Esophagus muscularis mucosa (tissue), 4 donors: ENCODE measurements around the gene TRAPPC14. TPM values are rescaled to one million over a fixed set of nuclear protein-coding genes. Genes with fewer than 3 reads are reported as not detected.

Source experiments
- DNase-seq: peaks from one replicate; pipeline ENCODE4 v3.0.0-alpha.2; 2017; ENCODE audit errors: extremely low spot score
- H3K27ac ChIP-seq, 4 donors: fragments of 200-600 bp; sonication (generic); replicated peaks in 1 of 4; 1 replicate in 3 of 4; 2 replicates in 1 of 4; pipeline ENCODE4 v1.5.1; 2016 to 2019; ENCODE audit warnings: mild to moderate bottlenecking in 1 of 4
- H3K27me3 ChIP-seq, 4 donors: fragments of 200-600 bp; sonication (generic); one replicate each; pipeline versions ENCODE4 v1.5.1 to v1.6.0; 2016 to 2019
- H3K36me3 ChIP-seq, 4 donors: fragments of 200-600 bp; sonication (generic); one replicate each; pipeline ENCODE4 v1.5.1; 2016 to 2019
- H3K4me1 ChIP-seq, 4 donors: fragments of 200-600 bp; sonication (generic); one replicate each; pipeline ENCODE4 v1.5.1; 2016 to 2019
- H3K4me3 ChIP-seq, 4 donors: fragments of 200-600 bp; sonication (generic); 1 replicate in 2 of 4; 2 replicates in 2 of 4; pipeline ENCODE4 v1.5.1; 2016 to 2019; ENCODE audit warnings: mild to moderate bottlenecking in 4 of 4, moderate library complexity in 1 of 4
- H3K9me3 ChIP-seq, 4 donors: fragments of 200-600 bp; sonication (generic); 1 replicate in 3 of 4; 2 replicates in 1 of 4; pipeline ENCODE4 v1.5.1; 2016 to 2019
- EP300 ChIP-seq: sonication (generic); formaldehyde crosslinking; IDR thresholded peaks from one replicate; pipeline ENCODE4 v1.6.1; 2017; ENCODE audit warnings: antibody characterized with exemption
- POLR2A ChIP-seq: fragments of 450-650 bp; IDR thresholded peaks from one replicate; pipeline ENCODE4 v1.6.1; 2017; ENCODE audit warnings: antibody characterized with exemption, moderate library complexity, mild to moderate bottlenecking, low read depth
- POLR2AphosphoS5 ChIP-seq, 2 donors: sonication (generic); formaldehyde crosslinking; IDR thresholded peaks; one replicate each; pipeline ENCODE4 v1.6.1; 2017; ENCODE audit warnings: antibody characterized with exemption in 2 of 2
- WGBS: methylation state at CpG from one replicate; pipeline ENCODE4 v1.1.5; 2018; 5-methylcytosine and 5-hydroxymethylcytosine counted together
- intact Hi-C: fragments of 100-400 bp; cut with DNase I; formaldehyde crosslinking; loops from one replicate; pipeline ENCODE4 v1.15.1; 2023
- total RNA-seq, 4 donors: library from RNA; depleted of rRNA; stranded (reverse); fragments of >200 nt; gene quantifications; one replicate each; pipeline versions ENCODE4 v1.1.0 to v1.2.1, GENCODE V29; 2016
- TF ChIP-seq, protein P1 (sequence below), 3 experiments: fragments of 200-600 bp in 2 of 3; fragments of 450-650 bp in 1 of 3; sonication (generic) in 2 of 3; IDR thresholded peaks; one replicate each; pipeline ENCODE4 v1.5.1; 2017 to 2019; ENCODE audit warnings: antibody characterized with exemption in 3 of 3, mild to moderate bottlenecking in 2 of 3, moderate library complexity in 1 of 3

The TRAPPC14 gene
- total RNA-seq, 4 donors from 2014 or later: 5.5 to 8.8 (median 6.8) TPM

DNA sequence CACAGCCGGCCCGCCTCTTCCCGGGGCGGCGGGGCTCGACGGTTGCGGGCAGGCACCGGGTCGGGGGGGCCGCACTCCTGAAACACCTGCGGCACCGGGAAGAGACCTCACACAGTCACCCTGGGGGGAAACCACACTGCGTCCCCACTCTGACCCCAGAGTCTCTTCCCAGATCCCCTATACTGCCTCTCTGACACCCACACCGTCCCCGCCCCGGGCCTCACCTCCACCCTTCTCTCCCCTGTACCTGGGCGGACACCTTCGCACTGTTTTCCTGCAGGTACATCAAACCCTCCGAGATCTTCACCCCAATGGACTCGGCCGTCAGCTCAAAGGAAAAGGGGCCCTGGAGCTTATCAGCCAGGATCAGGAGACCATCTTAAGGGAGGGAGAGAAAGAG, 13.3 kb upstream of the TRAPPC14 start:
- Histone ChIP-seq H3K27ac (no peak overlapping the region), H3K9me3 (no peaks in the 10 kb centered on the region), H3K27me3 (peaks cover 0 to 24% (median 7%) of the 10 kb centered on the region in 4 donors), H3K4me3 (peak overlapping the region; percentile 53 to 64 (median 54)), H3K4me1 (peaks cover 16 to 47% (median 39%) of the 10 kb centered on the region in 4 donors), H3K36me3 (no peaks in the 10 kb centered on the region)
- TF ChIP-seq POLR2A (no peak), EP300 (no peak), POLR2AphosphoS5 (IDR thresholded peaks at IDR 0.05) (no peak)
- TF ChIP-seq, protein P1, sequence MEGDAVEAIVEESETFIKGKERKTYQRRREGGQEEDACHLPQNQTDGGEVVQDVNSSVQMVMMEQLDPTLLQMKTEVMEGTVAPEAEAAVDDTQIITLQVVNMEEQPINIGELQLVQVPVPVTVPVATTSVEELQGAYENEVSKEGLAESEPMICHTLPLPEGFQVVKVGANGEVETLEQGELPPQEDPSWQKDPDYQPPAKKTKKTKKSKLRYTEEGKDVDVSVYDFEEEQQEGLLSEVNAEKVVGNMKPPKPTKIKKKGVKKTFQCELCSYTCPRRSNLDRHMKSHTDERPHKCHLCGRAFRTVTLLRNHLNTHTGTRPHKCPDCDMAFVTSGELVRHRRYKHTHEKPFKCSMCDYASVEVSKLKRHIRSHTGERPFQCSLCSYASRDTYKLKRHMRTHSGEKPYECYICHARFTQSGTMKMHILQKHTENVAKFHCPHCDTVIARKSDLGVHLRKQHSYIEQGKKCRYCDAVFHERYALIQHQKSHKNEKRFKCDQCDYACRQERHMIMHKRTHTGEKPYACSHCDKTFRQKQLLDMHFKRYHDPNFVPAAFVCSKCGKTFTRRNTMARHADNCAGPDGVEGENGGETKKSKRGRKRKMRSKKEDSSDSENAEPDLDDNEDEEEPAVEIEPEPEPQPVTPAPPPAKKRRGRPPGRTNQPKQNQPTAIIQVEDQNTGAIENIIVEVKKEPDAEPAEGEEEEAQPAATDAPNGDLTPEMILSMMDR (IDR thresholded peaks at IDR 0.05): no peak
- intact Hi-C loops: no loop called here
- no peak for DNase-seq
- WGBS: 62% methylated on average over 9 of the region's 22 CpGs

DNA sequence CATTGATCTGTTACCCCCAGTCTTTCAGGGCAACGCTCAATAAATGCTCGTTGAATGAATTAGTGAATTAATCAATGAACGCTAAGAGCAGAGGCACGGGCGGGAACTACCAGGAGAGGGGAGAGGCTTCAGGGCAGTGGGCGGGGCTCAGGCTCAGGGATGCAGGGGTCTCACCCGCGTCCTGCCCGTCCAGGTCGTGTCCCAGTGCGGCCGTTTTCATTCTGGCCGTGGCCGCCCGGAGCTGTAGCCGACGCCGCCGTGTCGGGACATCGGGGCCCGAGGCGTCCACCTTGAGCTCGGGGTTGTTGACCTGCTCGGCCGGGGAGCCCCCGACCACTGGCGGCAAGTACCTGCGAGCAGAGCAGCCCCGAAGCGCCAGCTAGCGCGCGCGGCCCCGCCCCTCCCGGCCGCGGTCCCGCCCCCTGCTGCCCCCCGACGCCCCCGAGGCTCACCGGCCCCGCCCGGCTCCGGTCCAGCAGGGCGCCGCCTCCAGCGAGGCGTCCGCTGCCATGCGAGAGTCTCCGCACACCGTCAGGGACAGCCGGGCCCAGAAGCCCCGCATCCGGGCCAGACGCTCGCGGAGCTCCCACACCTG, 12.7 kb upstream of the TRAPPC14 start:
- Histone ChIP-seq H3K36me3 (no peaks in the 10 kb centered on the region), H3K27ac (no peak overlapping the region), H3K4me3 (peak overlapping the region; percentile 53 to 64 (median 54)), H3K9me3 (no peaks in the 10 kb centered on the region), H3K4me1 (peaks cover 13 to 47% (median 39%) of the 10 kb centered on the region in 4 donors), H3K27me3 (peaks cover 0 to 31% (median 7%) of the 10 kb centered on the region in 4 donors)
- whole genome bisulfite sequencing: 22% methylated on average over 18 of the region's 61 CpGs
- no peak for DNase-seq
- TF ChIP-seq, protein P1 (IDR thresholded peaks at IDR 0.05): no peak
- TF ChIP-seq POLR2AphosphoS5 (IDR thresholded peaks at IDR 0.05): no peak
- intact Hi-C loops: no loop called here

DNA sequence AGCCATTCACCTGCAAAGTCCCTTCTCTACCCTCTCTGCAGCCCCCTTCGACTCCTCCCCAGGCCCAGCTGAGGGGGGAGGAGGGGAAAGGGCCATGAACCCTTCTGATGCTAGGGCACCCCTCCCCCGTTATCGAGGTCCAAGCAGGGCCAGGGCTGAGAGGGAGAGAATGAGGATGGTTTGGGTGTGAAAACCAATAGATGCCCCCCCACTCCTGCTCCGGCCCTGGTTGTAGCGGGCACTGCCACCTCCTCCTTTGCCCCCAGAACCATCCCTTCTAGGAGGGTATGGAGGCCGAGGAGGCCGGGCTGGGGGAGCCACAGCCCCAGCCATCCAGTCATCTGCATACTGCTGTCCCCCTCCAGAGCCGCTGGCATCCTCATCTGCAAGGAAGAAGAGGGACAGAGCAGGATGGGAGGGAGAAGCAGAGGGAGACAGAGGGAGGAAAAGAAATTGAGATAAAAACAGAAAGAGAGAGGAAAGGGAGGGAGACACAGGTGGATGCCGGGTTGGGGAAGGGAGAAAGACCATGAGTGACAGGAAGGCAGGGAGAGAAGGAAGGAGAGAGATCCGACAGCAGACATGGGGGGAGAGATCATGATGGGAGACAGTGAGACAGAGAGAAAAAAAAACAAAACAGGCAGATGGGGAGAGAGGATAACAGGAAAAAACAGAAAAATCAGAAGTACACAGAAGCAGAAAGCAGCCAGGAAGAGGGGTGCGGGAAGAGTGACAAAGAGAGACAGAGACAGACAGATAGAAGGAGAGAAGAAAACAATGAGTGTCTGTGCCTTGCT, 11.8 kb upstream of the TRAPPC14 start:
- intact Hi-C loops: no loop called here

DNA sequence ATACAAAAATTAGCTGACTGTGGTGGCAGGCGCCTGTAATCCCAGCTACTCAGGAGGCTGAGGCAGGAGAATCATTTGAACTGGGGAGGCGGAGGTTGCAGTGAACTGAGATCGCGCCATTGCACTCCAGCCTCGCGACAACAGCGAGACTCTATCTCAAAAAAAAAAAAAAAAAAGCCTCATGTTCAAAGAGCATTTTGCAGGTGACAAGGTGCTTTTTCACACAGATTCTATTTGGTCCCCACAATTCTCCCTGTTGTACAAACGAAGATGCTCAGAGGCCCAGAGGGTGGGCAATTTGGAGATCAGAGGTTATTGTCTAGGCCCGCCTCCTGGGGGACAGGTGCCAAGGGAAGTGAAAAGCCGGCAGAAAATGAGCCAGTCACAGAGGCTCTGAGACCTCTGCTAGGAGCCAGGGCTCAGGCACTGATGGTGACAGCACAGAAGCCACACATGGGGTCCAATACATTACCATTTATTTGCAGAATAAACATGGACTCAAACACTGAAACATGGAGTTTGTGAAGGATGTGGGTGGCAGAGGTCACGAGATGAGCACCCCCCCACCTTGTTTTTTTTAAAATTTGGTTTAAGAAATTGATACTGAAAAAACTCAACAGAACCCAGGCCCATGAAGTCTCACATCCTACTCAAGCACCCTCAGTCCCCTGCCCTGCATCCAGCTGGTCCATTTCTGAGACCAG, 10.8 kb upstream of the TRAPPC14 start:
- peak overlapping the region; percentile 67 to 72 (median 70) for H3K27ac ChIP-seq
- WGBS: 92% methylated on average over 11 of the region's 11 CpGs

More for the DNA sequence above, 11.8 kb upstream of the TRAPPC14 start:
- H3K4me3 ChIP-seq: no peak overlapping the region
- H3K4me1 ChIP-seq: peaks cover 13 to 45% (median 38%) of the 10 kb centered on the region in 4 donors
- H3K27me3 ChIP-seq: peaks cover 0 to 31% (median 7%) of the 10 kb centered on the region in 4 donors
- no peaks in the 10 kb centered on the region for H3K36me3 ChIP-seq
- H3K9me3 ChIP-seq: no peaks in the 10 kb centered on the region
- DNase-seq: no peak
- TF ChIP-seq POLR2AphosphoS5 (IDR thresholded peaks at IDR 0.05): no peak
- TF ChIP-seq EP300: no peak
- TF ChIP-seq, protein P1 (IDR thresholded peaks at IDR 0.05): no peak
- TF ChIP-seq POLR2A: no peak
- no peak overlapping the region for H3K27ac ChIP-seq
- 86% methylated on average over 9 of the region's 11 CpGs for WGBS

More for the DNA sequence above, 10.8 kb upstream of the TRAPPC14 start:
- peak overlapping the region in 3 of 4 donors; percentile 45 to 61 (median 55) for H3K4me3 ChIP-seq
- peaks cover 0 to 31% (median 7%) of the 10 kb centered on the region in 4 donors for H3K27me3 ChIP-seq
- no peaks in the 10 kb centered on the region for H3K36me3 ChIP-seq
- intact Hi-C loops: no loop called here
- DNase-seq: no peak
- H3K9me3 ChIP-seq: no peaks in the 10 kb centered on the region
- TF ChIP-seq, protein P1 (IDR thresholded peaks at IDR 0.05): no peak
- TF ChIP-seq EP300: no peak
- no peak for TF ChIP-seq POLR2A
- TF ChIP-seq POLR2AphosphoS5 (IDR thresholded peaks at IDR 0.05): no peak
- H3K4me1 ChIP-seq: peaks cover 13 to 45% (median 38%) of the 10 kb centered on the region in 4 donors
